AG09309 (cell line): ENCODE measurements around the gene CRYGN.

Source experiments
- DNase-seq: peaks from one replicate; pipeline ENCODE4 v3.0.0-alpha.2; 2010; ENCODE audit warnings: low read depth
- H3K4me3 ChIP-seq: 2 replicates; pipeline ENCODE4 v1.5.1; 2011; ENCODE audit warnings: mild to moderate bottlenecking, low read depth, low read length, moderate library complexity; ENCODE audit not compliant: control insufficient read depth
- CTCF ChIP-seq: IDR thresholded peaks from 2 replicates; pipeline ENCODE4 v1.5.1; 2011; ENCODE audit warnings: mild to moderate bottlenecking, low read depth, low read length, inconsistent platforms; ENCODE audit not compliant: insufficient read depth, control insufficient read depth; ENCODE audit errors: missing control alignments

The CRYGN gene

GRCh38 chr7:151402029-151402835 lies 37.7 kb downstream of the CRYGN start:
- H3K4me3 ChIP-seq = no peak overlapping the region
- no peak for DNase-seq
- no peak for TF ChIP-seq CTCF

- no peak for DNase-seq
These were observed 39.2 kb downstream of the CRYGN start for GRCh38 chr7:151400626-151401315.

GRCh38 chr7:151399906-151400305 lies 40.0 kb downstream of the CRYGN start:
- TF ChIP-seq CTCF = no peak
- H3K4me3 ChIP-seq = no peak overlapping the region
- no peak for DNase-seq

More at GRCh38 chr7:151400626-151401315, 39.2 kb downstream of the CRYGN start:
- no peak for TF ChIP-seq CTCF
- no peak overlapping the region for H3K4me3 ChIP-seq

GRCh38 chr7:151399305-151399601 lies 40.7 kb downstream of the CRYGN start:
- DNase-seq = no peak
- TF ChIP-seq CTCF = no peak
- no peak overlapping the region for H3K4me3 ChIP-seq

GRCh38 chr7:151398446-151399304 lies 41.3 kb downstream of the CRYGN start:
- no peak overlapping the region for H3K4me3 ChIP-seq
- TF ChIP-seq CTCF = no peak
- no peak for DNase-seq

- no peak for DNase-seq
- TF ChIP-seq CTCF = no peak
- no peak overlapping the region for H3K4me3 ChIP-seq
These were observed 42.9 kb downstream of the CRYGN start for GRCh38 chr7:151397026-151397425.
